Prostate gland (tissue), 2 donors: ENCODE results near the gene FIBCD1.

Experiments
- CTCF ChIP-seq, 4 experiments: fragments of 200-600 bp in 2 of 4; fragments of 450-650 bp in 2 of 4; sonication (generic) in 2 of 4; IDR thresholded peaks; 1 replicate in 3 of 4; 2 replicates in 1 of 4; pipeline ENCODE4 v1.5.1; 2016 to 2019; ENCODE audit warnings: antibody characterized with exemption in 4 of 4, mild to moderate bottlenecking in 2 of 4, moderate library complexity in 2 of 4
- POLR2A ChIP-seq: fragments of 450-650 bp; IDR thresholded peaks from one replicate; pipeline ENCODE4 v1.6.1; 2016; ENCODE audit warnings: antibody characterized with exemption, mild to moderate bottlenecking
- POLR2AphosphoS5 ChIP-seq: sonication (generic); formaldehyde crosslinking; IDR thresholded peaks from one replicate; pipeline ENCODE4 v1.6.1; 2017; ENCODE audit warnings: antibody characterized with exemption

- TF ChIP-seq CTCF (IDR thresholded peaks at IDR 0.05) (no peak), POLR2A (no peak), POLR2AphosphoS5 (no peak)
These were observed 64.3 kb downstream of the FIBCD1 start for GRCh38 chr9:130874783-130875182.
